Psoas muscle (tissue), 8 donors: ENCODE results near the gene ATG4C. TPM values are rescaled to one million over a fixed set of nuclear protein-coding genes. Genes with fewer than 3 reads are reported as not detected.

Source experiments
- ATAC-seq, 4 donors: fragments of 200-7000 bp; cut with Tn5 transposase; one replicate each; pipeline ENCODE4 v1.9.1; 2020; ENCODE audit warnings: moderate library complexity in 3 of 4, mild to moderate bottlenecking in 2 of 4
- DNase-seq, 2 donors: peaks; one replicate each; pipeline ENCODE4 v3.0.0-alpha.2; 2020
- H3K27ac ChIP-seq: fragments of 200-600 bp; one replicate; pipeline ENCODE4 v1.8.0; 2022
- H3K27me3 ChIP-seq, 3 donors: fragments of 200-600 bp in 1 of 3; one replicate each; pipeline versions ENCODE4 v1.6.1 to v1.8.0; 2013 to 2022; ENCODE audit warnings: low read length in 2 of 3, mild to moderate bottlenecking in 2 of 3, moderate library complexity in 1 of 3; ENCODE audit not compliant: insufficient read depth in 3 of 3
- H3K36me3 ChIP-seq, 2 donors: fragments of 200-600 bp in 1 of 2; one replicate each; pipeline versions ENCODE4 v1.6.1 to v1.8.0; 2013 to 2022; ENCODE audit warnings: low read depth in 1 of 2, mild to moderate bottlenecking in 1 of 2, moderate library complexity in 1 of 2; ENCODE audit not compliant: insufficient read depth in 1 of 2
- H3K4me1 ChIP-seq: fragments of 200-600 bp; one replicate; pipeline ENCODE4 v1.8.0; 2022
- H3K4me3 ChIP-seq: fragments of 200-600 bp; one replicate; pipeline ENCODE4 v1.8.0; 2022; ENCODE audit warnings: mild to moderate bottlenecking
- H3K9me3 ChIP-seq: fragments of 200-600 bp; one replicate; pipeline ENCODE4 v1.8.0; 2022
- WGBS, 3 donors: extraction: QIAGEN DNeasy Blood & Tissue Kit; methylation state at CpG; one replicate each; pipeline versions ENCODE4 v1.1.6 to v1.1.7; 2013; 5-methylcytosine and 5-hydroxymethylcytosine counted together
- intact Hi-C, 2 donors: fragments of 100-400 bp; cut with DNase I; formaldehyde crosslinking; loops; one replicate each; pipeline versions ENCODE4 v1.11.0 to v1.14.2; 2022
- polyA plus RNA-seq, 3 donors: library from polyadenylated mRNA; stranded (reverse); fragments of 200-250 nt; gene quantifications; one replicate each; pipeline ENCODE4 v1.2.3, GENCODE V29; 2013
- total RNA-seq, 4 donors: library from RNA; stranded (reverse); fragmentation: NEBNext Ultra II Directional in 2 of 4; extraction: Animal tissue kit (Norgen Biotek cat#: 25700) in 2 of 4; gene quantifications; one replicate each; pipeline versions ENCODE4 v1.2.1 to v1.2.4, GENCODE V29; 2021 to 2023
- TF ChIP-seq, protein P1 (sequence below): fragments of 200-600 bp; IDR thresholded peaks from one replicate; pipeline ENCODE4 v1.8.0; 2022; ENCODE audit warnings: antibody characterized with exemption
- donor health status: healthy with polysubstance abuse.
- donor health status: DM: no; HTN: no; CAD: no; lungs with moderate emphysema.
- donor health status: Bipolar disorder and iron deficiency.
- donor health status: healthy.
- donor health status: DM: yes; HTN: yes; CAD: no.
- donor health status: DM: no; HTN: no; CAD: no.
- donor health status: DM: no; HTN: no; CAD: no.
- donor health status: DM: yes; HTN: yes; CAD: no.

The ATG4C gene
- total and polyA plus RNA-seq, 7 donors, result 3.3 to 8.3 (median 5.1) TPM

- Histone ChIP-seq H3K27me3 (no peaks in the 10 kb centered on the region), H3K4me3 (no peak overlapping the region), H3K9me3 (no peaks in the 10 kb centered on the region), H3K27ac (no peak overlapping the region), H3K36me3 (peaks cover 0 to 1% of the 10 kb centered on the region in 2 donors), H3K4me1 (no peaks in the 10 kb centered on the region)
- TF ChIP-seq, protein P1, sequence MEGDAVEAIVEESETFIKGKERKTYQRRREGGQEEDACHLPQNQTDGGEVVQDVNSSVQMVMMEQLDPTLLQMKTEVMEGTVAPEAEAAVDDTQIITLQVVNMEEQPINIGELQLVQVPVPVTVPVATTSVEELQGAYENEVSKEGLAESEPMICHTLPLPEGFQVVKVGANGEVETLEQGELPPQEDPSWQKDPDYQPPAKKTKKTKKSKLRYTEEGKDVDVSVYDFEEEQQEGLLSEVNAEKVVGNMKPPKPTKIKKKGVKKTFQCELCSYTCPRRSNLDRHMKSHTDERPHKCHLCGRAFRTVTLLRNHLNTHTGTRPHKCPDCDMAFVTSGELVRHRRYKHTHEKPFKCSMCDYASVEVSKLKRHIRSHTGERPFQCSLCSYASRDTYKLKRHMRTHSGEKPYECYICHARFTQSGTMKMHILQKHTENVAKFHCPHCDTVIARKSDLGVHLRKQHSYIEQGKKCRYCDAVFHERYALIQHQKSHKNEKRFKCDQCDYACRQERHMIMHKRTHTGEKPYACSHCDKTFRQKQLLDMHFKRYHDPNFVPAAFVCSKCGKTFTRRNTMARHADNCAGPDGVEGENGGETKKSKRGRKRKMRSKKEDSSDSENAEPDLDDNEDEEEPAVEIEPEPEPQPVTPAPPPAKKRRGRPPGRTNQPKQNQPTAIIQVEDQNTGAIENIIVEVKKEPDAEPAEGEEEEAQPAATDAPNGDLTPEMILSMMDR, result no peak
- DNase-seq (no peak), ATAC-seq (no peak)
- intact Hi-C loops, result loop anchor here (5.0 to 10.0 kb wide), 4 partner anchors 601 to 1401 kb away; no protein-coding TSS in a partner anchor
Observed at GRCh38 chr1:62844030-62844429, 60.1 kb downstream of the ATG4C start.

DNA sequence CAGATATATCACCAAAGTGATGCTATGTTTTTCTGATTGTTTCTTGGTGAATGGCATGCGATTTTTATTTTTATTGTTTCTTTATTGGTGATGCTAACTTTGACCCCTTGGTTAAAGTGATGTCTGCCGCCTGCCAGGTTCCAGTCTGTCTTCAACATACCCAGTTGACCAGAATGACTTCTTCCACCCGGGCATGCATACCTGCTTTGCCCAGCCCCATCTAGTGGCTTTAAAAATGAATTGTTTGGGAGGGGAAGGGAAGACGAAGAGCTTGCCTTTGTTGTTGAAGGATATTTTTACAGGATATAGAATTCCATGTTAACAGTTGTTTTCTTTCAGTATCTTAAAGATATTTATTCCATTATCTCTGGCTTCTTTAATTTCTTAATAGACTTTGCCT, 65.1 kb downstream of the ATG4C start:
- Histone ChIP-seq H3K4me1 (no peaks in the 10 kb centered on the region), H3K27me3 (no peaks in the 10 kb centered on the region), H3K9me3 (no peaks in the 10 kb centered on the region), H3K4me3 (no peak overlapping the region), H3K36me3 (peaks cover 2 to 14% of the 10 kb centered on the region in 2 donors), H3K27ac (no peak overlapping the region)
- intact Hi-C loops, result loop anchor here (10.0 kb wide), 3 partner anchors 596 to 1396 kb away; no protein-coding TSS in a partner anchor
- 77 to 86% (median 84%) methylated on average over 4 of the region's 4 CpGs for WGBS, 3 donors
- no peak for ATAC-seq
- no peak for DNase-seq
- TF ChIP-seq, protein P1, result no peak

GRCh38 chr1:62852253-62852652, 68.3 kb downstream of the ATG4C start:
- DNase-seq (no peak), ATAC-seq (no peak)
- H3K4me1 ChIP-seq, result no peaks in the 10 kb centered on the region
- no peak overlapping the region for H3K4me3 ChIP-seq
- TF ChIP-seq, protein P1, result no peak
- H3K27me3 ChIP-seq, result no peaks in the 10 kb centered on the region
- intact Hi-C loops, result no loop called here
- peaks cover 2 to 19% of the 10 kb centered on the region in 2 donors for H3K36me3 ChIP-seq
- H3K9me3 ChIP-seq, result no peaks in the 10 kb centered on the region
- no peak overlapping the region for H3K27ac ChIP-seq

DNA sequence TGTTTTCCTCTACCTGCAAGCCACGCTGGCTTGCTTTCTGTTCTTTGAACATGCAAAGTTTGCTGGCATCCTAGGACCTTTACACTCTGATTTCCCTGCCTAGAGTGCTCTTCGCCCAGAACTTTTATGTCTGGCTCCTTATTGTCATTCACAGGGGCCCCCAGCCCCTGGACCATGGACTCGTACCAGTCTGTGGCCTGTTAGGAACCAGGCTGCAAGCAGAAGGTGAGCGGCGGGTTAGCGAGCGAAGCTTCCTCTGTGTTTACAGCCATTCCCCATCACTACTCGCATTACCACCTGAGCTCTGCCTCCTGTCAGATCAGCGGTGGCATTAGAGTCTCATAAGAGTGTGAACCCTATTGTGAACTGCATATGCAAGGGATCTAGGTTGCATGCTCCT, 73.0 kb downstream of the ATG4C start:
- Histone ChIP-seq H3K4me3 (no peak overlapping the region), H3K27me3 (no peaks in the 10 kb centered on the region), H3K9me3 (no peaks in the 10 kb centered on the region), H3K4me1 (no peaks in the 10 kb centered on the region), H3K36me3 (peaks cover 0 to 36% of the 10 kb centered on the region in 2 donors), H3K27ac (no peak overlapping the region)
- DNase-seq, result no peak
- TF ChIP-seq, protein P1, result no peak
- ATAC-seq, result no peak
- intact Hi-C loops, result no loop called here
- WGBS, 3 donors, result 84 to 91% (median 85%) methylated on average over 9 of the region's 9 CpGs

DNA sequence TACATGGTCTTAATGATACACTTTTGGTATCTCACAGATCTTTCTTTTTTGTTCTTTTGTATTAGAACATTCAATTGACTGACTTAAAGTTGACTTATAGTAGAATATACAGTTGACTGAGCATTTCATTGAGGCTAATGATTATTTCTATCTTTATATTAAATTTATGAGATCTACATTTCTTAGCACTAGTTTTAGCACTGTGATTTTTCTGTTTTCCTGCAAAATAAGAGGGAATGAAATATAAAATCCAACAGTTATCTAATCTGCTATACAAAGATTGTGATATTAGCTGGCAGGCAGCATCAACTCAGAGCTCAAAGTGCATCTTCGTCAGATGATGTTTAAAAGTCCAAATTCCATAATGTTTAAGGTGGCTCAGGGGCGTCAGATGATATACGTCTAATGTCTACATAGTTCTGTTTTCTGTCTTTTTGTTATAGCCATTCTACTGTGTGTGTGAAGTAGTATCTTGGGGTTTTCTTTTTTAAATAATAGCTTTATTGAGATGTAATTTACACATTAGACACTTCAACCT, 85.4 kb downstream of the ATG4C start:
- Histone ChIP-seq H3K27me3 (no peaks in the 10 kb centered on the region), H3K9me3 (no peaks in the 10 kb centered on the region), H3K4me1 (no peaks in the 10 kb centered on the region), H3K27ac (no peak overlapping the region), H3K36me3 (no peaks in the 10 kb centered on the region), H3K4me3 (no peak overlapping the region)
- intact Hi-C loops, result no loop called here
- ATAC-seq (no peak), DNase-seq (no peak)
- WGBS, 3 donors, result 84 to 91% (median 87%) methylated on average over 3 of the region's 3 CpGs
- TF ChIP-seq, protein P1, result no peak
